GM18868 (cell line): ENCODE measurements around the gene TNFRSF13B.
"Not testable (repeated sequence)": the region's sequence is repeated elsewhere in the genome, so short reads cannot be mapped to it uniquely, and the experiment has no call there.

Experiments used
- ATAC-seq: cut with Tn5 transposase; IDR thresholded peaks from one replicate; pipeline ENCODE4 v1.9.1; 2021; ENCODE audit warnings: mild to moderate bottlenecking, moderate library complexity; ENCODE audit not compliant: unreplicated experiment

TNFRSF13B gene

DNA sequence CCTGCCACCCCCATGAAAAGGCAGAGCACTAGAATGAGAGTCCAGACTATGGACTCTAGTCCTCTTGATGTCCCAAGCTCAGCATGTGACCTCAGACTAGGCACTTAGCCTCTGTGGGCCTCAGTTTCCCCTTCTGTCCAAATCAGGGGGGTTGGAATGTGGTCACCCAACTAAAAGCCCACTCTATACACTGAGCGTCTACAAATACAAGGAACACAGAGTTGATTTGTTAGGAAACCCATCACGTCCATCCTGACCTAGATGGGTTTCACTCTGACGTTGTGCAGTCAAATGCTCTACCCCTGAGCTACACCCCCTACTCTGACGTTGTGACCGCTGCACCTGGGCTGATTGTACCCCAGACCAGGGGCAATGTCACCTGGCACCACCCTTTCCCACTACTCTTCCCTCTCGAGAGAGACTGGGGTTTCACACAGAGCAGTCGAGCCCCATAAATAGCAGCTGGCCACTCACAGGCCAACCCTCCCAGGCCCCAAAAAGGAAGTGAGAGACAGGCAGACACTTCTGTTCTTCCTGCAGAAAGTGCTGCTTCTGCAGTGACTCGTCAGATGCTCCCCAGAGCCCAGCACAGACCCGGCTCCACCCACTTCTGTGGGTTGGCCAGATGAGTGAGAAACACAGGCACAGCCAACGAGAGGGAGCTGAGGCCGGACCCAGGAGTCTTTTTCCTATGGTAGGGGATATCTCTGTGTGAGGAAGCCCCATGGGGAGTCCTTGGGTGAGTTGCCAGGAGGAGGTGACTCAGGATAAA is 16.1 kb upstream of the TNFRSF13B start:
- peak; percentile 70 for ATAC-seq

DNA sequence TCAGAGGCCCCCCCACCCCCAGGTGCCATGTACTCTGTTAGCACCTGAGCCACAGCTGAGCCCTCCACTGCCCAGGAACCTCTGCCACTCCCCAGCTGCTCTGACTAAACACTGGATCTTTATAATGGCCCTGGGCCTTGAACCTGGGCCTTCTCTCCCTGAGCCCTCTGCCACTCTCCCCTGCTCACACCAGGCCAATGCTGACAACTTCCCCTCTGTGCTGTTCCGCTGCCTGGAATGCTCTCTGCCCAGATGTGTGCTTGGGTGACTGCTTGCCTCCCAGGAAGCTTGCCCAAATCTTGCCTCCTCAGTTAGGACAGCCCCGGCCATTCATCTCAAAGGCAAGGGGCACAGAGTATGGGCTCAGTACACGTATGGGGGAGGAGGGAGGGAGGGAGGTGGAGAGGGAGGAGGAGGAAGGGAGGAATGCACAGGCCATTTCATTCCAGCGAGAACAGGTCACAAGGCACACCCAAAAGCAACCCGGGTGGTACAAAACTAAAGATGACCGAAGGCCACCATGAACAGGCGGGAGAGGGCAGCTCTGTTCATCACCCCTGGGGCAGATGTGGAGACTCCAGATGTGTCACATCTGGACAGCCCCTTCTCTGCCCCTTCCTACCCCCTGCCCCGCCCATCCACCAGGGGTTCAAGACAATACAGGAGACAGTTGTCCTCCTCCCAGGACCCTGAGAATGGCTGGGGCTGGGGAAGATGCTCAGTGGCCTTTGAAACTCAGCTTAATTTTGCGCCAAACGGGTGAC is 15.3 kb upstream of the TNFRSF13B start:
- no peak for ATAC-seq

DNA sequence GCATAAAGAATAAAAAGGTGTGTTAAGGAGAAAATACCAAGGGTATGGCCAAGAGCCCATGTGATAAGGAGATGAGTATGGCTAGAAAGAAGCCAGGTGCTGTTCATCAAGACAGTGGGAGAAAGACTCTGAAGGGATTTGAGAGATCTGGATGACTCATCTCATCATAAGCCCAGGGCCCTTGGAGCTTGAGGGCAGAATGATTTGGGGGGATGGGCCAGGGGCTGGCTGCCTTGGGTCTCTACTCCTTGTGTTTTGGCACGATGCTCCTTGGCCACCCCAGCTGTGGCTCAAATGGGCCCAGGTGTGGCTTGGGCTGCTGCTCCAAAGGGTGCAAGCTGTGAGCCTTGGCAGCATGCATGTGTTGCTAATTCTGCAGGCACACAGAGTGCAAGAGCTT is 14.5 kb upstream of the TNFRSF13B start:
- no peak for ATAC-seq

DNA sequence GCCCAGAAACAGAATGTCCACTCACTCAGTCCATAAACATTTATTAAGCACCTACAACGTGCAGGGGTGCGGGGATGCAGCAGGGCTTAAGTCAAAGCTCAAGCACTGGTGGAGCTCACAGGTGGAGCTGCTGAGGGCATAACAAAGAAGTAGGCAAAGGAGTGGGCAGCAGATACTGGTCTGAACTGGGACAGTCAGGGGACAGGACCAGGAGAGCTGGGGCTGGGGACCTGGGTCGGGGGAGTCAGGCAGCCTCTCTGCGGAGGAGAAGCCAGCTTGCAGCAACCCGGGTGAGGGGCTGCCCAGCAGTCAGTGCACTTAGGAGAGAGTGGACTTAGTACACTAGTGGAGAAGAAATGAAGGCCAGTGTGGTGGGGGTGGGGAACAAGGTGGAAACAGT is 10.0 kb upstream of the TNFRSF13B start:
- ATAC-seq = no peak

DNA sequence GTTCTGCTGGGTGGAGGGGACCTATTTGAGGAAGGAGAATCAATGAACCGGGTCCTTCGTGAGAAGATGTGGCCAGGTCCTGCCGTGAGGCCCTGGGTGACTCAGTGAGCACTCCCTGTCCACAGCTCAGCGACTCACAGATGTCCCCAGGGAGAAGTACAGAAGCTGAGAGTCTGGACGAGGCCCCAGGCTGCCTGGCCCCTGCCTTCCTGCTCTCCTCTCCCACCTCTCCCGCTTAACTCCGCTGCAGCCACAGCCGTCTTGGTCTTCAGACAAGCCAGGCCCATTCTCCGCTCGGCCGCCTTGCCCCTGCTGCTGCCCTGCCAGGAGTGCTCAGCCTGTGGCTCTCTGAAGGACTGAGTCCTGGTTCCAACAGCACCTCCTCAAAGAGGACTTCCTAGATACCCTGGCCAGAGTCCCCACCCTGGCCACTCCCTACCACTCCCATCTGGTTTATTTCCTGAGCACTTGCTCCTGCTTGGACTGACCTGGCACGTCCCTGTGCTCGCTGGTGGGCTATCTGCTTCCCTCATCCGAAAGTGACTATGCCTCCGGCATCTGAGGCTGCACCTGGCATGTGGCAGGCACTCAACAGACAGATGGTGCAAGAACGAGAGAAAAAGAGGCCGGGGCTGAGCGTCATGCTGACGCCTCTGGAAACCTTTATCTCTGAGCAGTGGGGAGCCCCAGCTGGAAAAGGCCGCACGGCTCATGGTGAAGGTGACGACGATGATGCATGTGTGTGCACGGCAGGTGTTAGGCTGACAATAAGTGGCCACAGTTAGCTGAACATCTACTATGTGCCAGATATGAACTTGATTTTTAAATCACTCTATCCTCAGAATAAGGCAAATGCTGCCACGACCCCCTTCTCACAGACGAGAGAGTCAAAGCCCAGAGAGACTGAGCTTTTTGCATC is 9.2 kb upstream of the TNFRSF13B start:
- ATAC-seq = peak; percentile 63

DNA sequence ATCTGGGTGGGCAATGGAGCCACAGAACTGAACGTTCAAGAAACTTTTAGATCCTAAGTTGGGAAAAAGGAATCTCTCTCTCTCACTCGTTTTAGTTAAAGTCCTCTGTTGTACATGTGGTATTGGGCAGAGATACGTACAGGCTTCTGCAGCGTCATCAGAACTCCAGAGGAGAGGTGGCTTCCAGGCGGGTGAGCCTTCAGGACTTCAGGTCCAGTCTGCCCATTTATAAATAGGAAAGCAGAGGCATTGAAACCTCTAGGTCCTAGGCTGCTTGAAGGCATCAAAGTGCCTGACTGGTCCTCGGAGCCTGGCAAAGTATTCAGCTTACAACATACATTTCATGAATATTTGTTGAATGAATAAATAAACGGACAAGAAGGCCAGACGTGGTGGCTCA is 8.1 kb upstream of the TNFRSF13B start:
- no peak for ATAC-seq

DNA sequence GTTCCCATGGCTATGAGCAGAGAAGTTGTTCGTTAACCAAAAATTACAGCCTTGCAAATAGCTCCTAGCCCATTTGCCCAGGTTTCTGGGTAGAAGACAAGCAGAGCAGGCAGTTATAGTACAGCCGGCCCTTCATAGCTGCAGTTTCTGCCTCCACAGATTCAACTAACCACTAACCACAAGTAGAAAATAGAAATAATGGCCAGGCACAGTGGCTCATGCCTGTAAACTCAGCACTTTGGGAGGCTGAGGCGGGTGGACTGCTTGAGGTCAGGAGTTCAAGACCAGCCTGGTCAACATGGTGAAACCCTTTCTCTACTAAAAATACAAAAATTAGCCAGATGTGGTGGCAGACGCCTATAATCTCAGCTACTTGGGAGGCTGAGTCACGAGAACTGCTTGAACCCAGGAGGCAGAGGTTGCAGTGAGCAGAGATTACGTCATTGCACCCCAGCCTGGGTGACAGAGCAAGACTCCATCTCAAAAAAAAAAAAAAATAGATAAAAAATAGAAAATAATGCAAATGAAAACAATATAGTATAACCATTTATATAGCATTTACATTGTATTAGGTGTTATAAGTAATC is 7.4 kb upstream of the TNFRSF13B start:
- not testable (repeated sequence) for ATAC-seq

DNA sequence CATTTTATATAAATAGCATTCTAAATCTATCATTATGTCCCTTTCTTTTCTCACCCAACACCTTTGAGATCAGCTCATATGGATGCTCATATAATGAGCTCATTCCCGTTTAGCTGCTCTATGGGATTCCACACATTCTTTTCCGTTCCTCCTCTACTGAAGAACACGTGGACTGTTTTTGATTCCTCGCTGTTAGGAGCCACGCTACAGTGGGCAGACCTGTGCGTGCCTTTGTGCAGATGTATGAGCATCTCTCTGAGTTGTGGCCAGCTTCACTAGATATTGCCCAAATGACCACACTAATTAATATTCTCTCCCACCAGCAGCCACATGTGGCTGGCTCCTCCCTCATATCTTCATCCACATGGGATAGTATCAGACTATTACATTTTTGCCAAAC is 6.0 kb upstream of the TNFRSF13B start:
- ATAC-seq = no peak

DNA sequence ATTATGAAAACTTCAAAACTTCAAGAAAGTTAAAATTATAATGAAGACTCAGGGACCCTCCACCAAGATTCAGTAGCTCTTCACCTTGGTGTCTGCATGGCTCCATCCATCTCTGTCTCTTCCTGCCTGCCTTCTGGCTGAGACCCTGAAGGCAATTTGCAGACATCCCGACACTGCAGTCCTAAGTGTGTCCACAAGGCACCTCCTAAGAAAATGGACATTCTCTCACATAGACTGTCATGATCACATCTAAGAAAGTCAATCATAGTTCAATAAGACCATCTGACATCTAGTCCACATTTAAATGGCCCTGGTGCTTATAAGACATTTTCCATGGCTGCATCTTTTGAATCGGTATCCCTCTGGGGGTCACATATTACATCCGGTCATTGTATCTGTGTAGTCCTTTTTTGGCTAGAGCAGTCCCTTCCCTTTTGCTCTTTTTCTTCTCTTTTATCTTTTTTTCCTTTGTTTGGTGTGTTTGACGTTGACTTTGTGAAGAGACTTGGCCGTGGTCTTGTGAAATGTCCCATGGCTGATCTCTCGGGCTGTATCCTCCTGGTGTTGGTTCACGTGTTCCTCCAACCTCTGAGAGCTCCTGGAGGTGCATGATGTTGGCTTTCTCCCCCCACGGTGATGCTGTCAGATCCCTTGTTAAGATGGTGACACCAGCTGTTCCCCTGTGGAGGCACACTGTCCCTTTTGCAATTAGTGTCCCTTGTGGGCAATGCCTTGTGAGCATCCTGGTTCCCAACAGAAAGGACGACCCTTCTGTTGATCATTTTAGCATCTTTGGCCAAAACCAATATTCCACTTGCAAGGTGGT is 5.0 kb upstream of the TNFRSF13B start:
- ATAC-seq = no peak

DNA sequence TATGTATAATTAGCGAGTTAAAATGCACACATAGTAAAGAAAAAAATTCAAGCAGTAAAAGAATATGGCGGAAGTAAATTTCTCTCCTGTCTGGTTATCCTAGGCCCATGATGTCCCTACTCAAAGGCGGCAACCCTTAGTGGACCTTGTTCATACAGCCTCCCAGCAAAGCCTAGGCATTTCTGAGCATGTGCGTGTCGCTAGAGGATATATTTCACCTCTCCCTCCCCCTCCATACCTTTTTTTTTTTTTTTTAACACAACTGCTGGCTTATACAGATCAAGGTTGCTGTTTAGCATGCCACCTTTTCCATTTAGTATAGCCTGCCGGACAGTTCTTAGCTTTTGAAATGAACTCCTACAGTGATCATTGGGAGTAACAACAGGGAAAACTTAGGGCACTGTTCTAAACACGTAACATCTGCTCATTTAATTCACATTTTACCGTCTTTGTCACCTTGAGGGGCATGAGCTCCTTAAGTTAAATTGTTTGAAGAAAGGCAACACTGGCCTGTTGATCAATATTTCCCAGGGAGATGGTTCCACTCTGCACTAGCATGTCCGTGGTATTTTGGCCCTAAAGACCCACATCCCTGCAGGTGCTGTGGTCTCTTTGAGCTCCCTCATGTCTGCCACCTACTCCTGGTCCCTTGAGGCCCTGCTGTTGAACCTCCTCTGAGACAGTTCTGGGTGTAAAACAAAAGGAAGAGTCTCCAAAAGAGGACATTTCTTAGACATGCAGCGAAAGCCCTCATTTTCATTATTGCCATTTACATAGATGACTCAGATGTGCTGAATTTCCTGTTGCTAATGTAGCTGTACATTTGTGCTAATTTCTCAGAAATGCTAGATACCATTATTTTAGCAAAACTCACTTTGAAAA is 4.1 kb upstream of the TNFRSF13B start:
- no peak for ATAC-seq

DNA sequence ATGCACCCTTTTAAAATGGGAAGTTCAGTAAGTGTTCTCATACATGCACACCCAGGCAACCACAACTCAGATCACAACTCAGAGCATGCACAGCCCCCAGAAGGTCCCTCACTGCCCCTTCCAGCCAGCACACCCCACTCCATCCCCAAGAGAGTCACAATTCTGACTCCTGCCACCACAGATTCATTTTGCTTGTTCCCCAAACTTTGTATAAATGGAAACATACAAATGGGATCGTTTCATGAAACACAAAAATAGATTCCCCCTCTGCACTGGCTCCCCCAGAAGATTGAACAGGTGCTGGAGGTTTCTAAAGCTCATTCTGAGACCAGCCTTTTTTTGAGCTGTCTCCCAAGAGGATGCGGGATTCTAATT is 3.3 kb upstream of the TNFRSF13B start:
- no peak for ATAC-seq

DNA sequence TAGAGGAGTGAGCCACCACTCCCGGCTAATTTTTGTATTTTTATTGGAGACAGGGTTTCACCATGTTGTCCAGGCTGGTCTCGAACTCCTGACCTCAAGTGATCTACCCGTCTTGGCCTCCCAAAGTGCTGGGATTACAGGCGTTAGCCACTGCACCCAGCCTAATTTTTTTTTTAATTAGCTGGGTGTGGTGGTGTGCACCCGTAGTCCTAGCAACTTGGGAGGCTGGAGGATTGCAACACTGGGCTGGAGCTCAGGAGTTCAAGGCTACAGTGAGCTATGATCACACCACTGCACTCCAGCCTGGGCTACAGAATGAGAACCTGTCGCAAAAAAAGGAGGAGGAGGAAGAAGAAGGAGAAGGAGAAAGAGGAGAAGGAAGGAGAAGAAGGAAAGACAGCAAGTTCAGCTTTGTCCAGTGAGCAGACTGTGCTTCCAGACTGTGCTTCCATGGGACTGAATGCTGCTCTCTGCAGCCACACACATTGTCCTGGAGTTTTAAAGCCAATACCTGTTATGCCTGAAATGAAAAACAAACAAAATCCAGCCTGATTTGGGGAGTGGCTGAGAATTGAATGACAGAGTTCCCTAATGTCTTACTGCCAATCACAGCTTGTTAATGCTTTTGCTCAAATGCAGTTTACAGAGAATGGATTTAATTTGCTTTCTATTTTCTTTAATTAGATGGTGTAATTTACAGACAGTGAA is 2.8 kb upstream of the TNFRSF13B start:
- no peak for ATAC-seq

DNA sequence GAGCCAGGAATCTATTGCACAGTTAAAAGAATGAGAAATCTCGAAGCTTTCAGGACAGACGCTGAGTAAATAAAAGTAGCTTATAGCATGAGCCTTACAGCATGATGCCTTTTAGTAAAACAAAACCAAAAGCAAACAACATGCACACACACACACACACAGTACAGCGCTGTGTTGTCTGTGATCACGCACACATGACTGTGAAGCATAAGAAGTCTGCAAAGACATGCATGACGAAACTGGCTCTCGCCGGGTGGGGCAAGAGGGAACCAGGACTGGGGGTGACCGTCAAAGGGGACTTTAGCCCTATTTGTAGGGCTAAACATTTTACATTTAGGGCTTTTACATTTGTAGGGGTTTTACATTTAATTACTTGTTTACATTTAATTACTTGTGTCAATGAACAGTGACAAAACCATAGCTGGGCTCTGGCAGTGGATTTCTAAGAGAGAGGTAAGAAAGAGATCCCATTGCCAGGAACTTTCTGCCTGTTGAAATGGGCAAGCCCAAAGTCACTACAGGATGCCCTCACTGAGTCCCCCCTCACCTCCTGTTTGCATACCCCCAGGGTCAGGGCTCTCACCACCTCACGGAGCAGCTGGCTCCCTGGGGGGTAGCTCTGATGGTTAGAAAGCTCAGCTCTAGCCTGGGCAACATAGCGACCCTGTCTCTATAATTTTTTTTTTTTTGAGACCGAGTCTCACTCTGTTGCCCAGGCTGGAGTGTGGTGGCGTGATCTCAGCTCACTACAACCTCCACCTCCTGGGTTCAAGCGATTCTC is 2.0 kb upstream of the TNFRSF13B start:
- ATAC-seq = peak; percentile 44

DNA sequence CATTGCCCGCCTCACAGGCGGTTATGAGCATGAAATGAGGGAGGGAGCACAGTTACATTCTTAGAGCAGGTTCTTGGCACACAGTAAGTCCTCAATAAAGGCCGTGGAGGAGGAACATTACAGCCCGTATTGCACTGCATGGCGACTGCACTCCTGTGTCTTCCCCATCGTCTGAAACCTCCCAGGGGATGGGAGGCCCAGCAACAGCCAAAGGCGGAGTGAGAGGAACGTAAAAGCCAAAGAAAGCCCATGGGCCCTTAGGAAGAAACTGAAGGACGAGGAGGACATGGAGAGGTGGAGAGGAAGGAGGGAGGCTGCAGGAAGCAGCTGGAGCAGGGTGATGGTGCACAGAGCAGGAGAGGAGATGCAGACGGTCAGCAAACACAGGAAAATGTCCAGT is 1.1 kb upstream of the TNFRSF13B start:
- not testable (repeated sequence) for ATAC-seq

DNA sequence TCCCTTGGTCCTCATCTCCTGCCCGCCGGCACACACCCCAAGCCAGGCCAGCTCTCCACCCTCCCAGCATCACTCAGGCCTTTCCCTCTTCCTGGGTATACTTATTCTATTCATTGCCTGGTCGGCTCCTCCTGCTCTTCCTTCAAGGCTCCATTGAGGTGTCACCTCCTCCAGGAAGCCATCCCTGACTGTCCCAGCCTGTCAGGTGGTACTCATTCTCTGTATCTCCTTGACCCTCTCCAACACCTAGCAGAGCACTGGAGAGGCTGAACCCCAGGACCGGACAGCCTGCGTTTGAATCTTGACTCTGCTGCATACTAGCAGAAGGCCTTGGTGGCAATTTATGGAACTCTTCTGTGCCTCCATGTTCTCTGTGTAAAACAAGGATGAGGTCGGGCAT is 428 bp upstream of the TNFRSF13B start:
- no peak for ATAC-seq

DNA sequence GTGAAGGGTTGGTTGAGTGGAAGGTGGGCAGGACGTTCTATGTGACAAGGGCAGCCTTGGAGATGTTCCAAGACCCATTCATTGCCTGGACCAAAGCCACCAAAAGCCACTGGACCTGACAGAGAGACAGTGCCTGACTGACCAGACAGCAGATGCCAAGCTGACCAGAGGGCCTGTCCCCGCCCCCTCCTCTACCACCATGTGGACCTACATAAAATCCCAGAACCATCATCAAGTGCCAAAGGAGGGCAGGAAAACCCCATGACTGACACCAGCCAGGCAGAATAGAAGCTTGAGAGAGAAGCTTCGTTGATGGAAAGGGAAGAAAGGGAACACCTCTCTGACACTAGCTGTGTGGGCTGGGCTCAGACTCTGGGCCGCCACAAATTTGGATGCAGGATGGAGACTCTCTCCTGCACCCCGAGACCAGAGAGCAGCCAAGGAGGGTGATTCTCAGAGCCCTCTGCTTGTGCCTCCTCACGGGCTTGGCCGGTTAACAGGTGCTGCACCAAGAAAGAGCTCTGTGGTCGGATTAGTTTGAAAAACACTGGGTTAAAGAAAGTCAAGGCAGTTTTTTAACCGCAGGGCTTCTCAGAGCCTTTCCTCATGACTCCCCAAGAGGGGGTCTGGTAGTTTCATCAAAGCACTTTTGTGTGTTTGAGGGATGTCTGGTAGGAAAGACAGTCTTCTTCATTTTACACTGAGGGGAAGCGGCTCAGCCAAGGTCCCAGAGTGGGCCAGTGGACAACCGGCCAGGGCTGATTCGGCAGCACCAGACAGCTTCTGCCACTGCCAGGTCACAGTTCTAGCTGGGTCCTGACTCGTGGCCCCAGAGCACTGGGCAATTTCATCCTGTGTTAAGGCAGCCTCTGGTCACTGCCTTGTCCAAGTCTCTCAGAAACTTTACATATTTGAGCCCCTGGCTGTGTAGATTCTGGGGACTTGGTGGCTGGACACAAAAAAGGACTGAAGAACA is 1.7 kb downstream of the TNFRSF13B start:
- no peak for ATAC-seq

DNA sequence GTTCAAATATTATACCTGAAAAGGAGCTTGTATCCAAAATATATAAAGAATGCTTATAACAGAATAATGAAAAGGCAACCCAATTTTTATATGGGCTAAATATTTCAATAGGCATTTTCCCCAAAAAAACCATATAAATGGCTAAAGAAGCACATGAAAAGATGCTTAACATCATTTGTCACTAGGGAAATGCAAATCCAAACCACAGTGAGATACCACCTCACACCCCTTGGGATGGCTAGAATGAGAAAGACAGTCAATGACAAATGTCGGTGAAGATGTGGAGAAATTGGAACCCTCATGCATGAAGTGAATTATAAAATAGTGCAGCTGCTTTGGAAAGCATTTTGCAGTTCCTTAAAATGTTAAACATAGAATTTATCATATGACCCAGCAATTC is 3.1 kb downstream of the TNFRSF13B start:
- ATAC-seq = no peak
